ENCODE measurements around the gene RNF144A. TPM values are rescaled to one million over a fixed set of nuclear protein-coding genes. Genes with fewer than 3 reads are reported as not detected.

RNF144A gene
- total and polyA plus RNA-seq, 10 donors: 3.8 to 86.6 (median 50.9) TPM

DNA sequence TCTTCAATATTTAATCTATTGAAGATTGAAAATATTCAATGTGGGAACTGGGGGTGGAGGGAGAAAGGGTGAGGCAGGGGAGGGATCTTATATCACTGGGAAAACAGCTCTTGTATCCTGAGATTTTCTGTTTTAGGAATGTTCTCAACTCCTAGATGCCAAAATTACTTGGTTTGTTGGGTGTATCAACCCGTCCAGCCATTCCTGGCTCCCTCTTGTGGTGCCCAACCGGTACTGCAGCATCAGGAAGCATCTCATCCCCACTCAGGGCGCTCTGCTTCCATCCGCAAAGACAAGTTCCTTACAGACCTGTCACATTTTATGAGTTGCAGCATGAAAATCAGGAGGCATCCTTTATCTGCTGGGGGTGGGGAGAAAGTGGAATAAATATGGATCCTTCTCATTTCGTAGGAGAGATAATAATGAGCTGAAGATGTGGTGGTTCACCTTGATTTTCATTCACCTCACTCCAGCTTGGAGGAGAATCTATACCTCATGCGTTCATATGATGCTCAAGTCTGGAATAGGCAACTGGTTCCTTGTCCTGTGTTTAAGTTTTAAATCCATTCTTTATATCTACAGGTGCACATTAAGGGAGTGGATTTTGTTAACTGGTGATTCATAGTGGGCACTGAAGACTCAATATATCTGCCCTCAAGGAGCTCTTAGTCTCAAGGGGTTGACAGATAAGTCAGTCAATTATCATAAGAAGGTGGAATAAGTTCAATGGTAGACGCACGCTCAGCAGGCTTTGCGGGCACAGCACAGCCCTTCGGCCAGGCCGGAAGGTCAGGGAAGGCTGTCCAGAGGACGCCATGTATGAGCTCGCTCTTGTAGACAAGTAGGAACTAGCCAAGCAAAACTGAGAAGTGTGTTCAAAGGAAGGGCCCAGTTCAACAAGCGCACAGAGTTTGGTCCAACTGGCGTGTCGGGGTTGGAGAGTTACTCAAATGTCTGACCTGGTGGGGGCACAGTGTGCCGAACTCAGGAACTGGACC lies 127.3 kb downstream of the RNF144A start:
- H3K4me1 ChIP-seq: peaks cover 0 to 16% (median 9%) of the 10 kb centered on the region in 6 donors
- peak; percentile 88 for DNase-seq
- H3K27me3 ChIP-seq (replicated peaks in 1 of 7): peaks cover 0 to 19% (median 0%) of the 10 kb centered on the region in 7 donors
- H3K9me3 ChIP-seq: no peaks in the 10 kb centered on the region
- H3K4me3 ChIP-seq: no peak overlapping the region
- H3K36me3 ChIP-seq: peaks cover 0 to 78% (median 26%) of the 10 kb centered on the region in 6 donors
- peak overlapping the region in 2 of 8 donors; percentile 9 to 15 for H3K27ac ChIP-seq
- WGBS, 5 donors: 77 to 86% (median 78%) methylated on average over 17 of the region's 17 CpGs
- peak in 1 of 3 donors; percentile 40 for TF ChIP-seq POLR2AphosphoS5 (IDR thresholded peaks at IDR 0.05)
- TF ChIP-seq, protein P1, sequence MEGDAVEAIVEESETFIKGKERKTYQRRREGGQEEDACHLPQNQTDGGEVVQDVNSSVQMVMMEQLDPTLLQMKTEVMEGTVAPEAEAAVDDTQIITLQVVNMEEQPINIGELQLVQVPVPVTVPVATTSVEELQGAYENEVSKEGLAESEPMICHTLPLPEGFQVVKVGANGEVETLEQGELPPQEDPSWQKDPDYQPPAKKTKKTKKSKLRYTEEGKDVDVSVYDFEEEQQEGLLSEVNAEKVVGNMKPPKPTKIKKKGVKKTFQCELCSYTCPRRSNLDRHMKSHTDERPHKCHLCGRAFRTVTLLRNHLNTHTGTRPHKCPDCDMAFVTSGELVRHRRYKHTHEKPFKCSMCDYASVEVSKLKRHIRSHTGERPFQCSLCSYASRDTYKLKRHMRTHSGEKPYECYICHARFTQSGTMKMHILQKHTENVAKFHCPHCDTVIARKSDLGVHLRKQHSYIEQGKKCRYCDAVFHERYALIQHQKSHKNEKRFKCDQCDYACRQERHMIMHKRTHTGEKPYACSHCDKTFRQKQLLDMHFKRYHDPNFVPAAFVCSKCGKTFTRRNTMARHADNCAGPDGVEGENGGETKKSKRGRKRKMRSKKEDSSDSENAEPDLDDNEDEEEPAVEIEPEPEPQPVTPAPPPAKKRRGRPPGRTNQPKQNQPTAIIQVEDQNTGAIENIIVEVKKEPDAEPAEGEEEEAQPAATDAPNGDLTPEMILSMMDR (IDR thresholded peaks at IDR 0.05 in 8 of 11, conservative IDR thresholded peaks at IDR 0.05 in 3 of 11): peak; percentile 80 to 97 (median 95)
- no peak for TF ChIP-seq POLR2A (IDR thresholded peaks at IDR 0.05)
- intact Hi-C loops (cut with DNase I; ENCODE audit: low total_unique reads): loop anchor here (5.0 kb wide), 1 partner anchor 147 kb away; no protein-coding TSS in a partner anchor

DNA sequence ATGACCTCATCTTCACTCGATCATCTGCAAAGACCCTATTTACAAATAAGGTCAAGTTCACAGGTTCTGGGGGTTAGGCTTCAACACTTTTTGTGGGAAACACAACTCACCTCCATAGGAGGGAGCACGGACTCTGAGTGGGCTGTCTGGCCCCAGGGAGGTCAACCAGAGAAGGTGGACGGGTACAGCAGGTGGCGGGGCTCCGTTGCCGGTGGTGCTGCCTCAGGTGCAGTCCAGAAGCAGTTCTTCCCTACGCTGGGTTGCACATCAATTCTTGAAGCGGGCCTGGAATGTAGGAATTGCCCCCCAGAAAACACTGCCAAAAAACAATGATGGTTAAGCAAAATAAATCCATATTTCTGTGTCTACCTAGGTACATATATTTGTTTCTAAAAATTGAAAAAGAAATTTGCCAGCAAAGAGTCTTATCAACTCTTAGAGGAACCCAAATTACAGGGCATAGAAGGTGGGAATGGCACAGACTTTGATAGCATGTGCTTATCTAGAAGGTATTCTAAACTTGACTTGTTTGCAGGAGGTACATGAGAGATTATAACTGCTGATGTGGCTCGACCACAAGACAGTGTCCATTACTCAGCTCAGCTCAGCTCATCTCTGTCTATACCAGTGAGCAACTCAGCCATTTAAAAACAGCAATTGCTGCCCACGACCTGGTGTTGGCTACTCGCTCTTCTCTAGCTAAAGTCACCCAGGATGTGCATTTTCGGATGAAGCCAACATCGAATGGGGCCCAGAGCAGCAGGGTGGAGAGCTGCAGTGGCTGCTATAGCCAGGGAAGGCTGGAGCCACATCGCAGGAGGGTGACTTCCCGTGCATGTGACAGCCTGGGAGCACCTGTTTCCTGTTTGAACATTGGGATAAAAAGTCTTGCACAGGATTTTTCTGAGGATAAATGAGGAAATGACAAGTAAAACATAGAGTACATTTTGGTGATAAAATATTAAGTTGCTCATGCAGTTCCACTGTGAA lies 128.7 kb downstream of the RNF144A start:
- Histone ChIP-seq H3K9me3 (peaks cover 0 to 6% (median 0%) of the 10 kb centered on the region in 8 donors), H3K4me1 (peaks cover 0 to 16% (median 9%) of the 10 kb centered on the region in 6 donors), H3K36me3 (peaks cover 0 to 65% (median 17%) of the 10 kb centered on the region in 6 donors), H3K27ac (peak overlapping the region in 2 of 8 donors; percentile 39 to 45), H3K27me3 (replicated peaks in 1 of 7) (peaks cover 0 to 19% (median 0%) of the 10 kb centered on the region in 7 donors), H3K4me3 (no peak overlapping the region)
- TF ChIP-seq POLR2AphosphoS5 (IDR thresholded peaks at IDR 0.05): peak in 2 of 3 donors; percentile 54 to 63
- TF ChIP-seq POLR2A (IDR thresholded peaks at IDR 0.05): no peak
- intact Hi-C loops (cut with DNase I; ENCODE audit: low total_unique reads): no loop called here
- no peak for DNase-seq
- WGBS, 5 donors: 60 to 71% (median 66%) methylated on average over 15 of the region's 15 CpGs

- peaks cover 0 to 19% (median 0%) of the 10 kb centered on the region in 7 donors for H3K27me3 ChIP-seq (replicated peaks in 1 of 7)
- 34 to 80% (median 58%) methylated on average over 3 of the region's 3 CpGs for WGBS, 5 donors
- no peak for TF ChIP-seq POLR2A (IDR thresholded peaks at IDR 0.05)
- TF ChIP-seq, protein P1 (IDR thresholded peaks at IDR 0.05 in 8 of 11, conservative IDR thresholded peaks at IDR 0.05 in 3 of 11): no peak
- no peak for TF ChIP-seq POLR2AphosphoS5 (IDR thresholded peaks at IDR 0.05)
- peaks cover 0 to 47% (median 5%) of the 10 kb centered on the region in 6 donors for H3K36me3 ChIP-seq
- no peak for DNase-seq
- no peak overlapping the region for H3K4me3 ChIP-seq
- no peak overlapping the region for H3K27ac ChIP-seq
- H3K4me1 ChIP-seq: peaks cover 0 to 20% (median 15%) of the 10 kb centered on the region in 6 donors
- intact Hi-C loops (cut with DNase I; ENCODE audit: low total_unique reads): no loop called here
- H3K9me3 ChIP-seq: peaks cover 0 to 6% (median 0%) of the 10 kb centered on the region in 8 donors
Observed at GRCh38 chr2:7047661-7048060, 130.4 kb downstream of the RNF144A start.

DNA sequence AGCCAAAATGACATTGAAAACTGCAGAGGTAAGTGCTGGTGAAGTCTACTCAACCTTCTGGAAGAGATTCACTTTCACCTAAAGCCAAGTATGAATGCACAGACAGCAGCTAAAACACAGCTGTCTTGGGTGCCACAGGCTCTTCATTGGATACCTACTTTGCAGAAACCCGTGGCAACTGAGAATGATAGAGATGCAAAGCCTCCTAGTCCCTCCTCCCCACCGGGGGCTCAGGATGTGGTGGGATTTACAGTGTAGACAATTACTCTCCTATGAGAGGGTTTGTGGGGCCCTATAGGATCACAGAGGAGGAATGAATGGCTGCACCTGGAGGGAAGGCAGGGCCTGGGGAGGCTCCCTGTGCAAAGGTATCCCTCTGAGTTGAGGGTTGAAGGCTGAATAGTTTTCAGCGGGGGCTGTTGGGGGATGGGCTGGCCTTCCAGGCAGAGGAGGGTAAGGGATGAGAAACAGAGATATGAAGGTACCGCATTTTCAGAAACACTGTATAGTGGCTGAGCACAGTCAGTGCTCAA lies 131.6 kb downstream of the RNF144A start:
- H3K27me3 ChIP-seq (replicated peaks in 1 of 7): peaks cover 0 to 19% (median 0%) of the 10 kb centered on the region in 7 donors
- peaks cover 0 to 25% (median 14%) of the 10 kb centered on the region in 6 donors for H3K4me1 ChIP-seq
- H3K4me3 ChIP-seq: no peak overlapping the region
- H3K27ac ChIP-seq: no peak overlapping the region
- WGBS, 5 donors: 72 to 89% (median 78%) methylated on average over 4 of the region's 4 CpGs
- peaks cover 0 to 6% (median 0%) of the 10 kb centered on the region in 8 donors for H3K9me3 ChIP-seq
- intact Hi-C loops (cut with DNase I; ENCODE audit: low total_unique reads): no loop called here
- TF ChIP-seq, protein P1 (IDR thresholded peaks at IDR 0.05 in 8 of 11, conservative IDR thresholded peaks at IDR 0.05 in 3 of 11): no peak
- TF ChIP-seq POLR2AphosphoS5 (IDR thresholded peaks at IDR 0.05): no peak
- TF ChIP-seq POLR2A (IDR thresholded peaks at IDR 0.05): no peak
- H3K36me3 ChIP-seq: peaks cover 0 to 44% (median 5%) of the 10 kb centered on the region in 6 donors
- no peak for DNase-seq
